PC-3 (cell line): ENCODE data around the gene AQP6.

Experiments used
- CTCF ChIP-seq: fragments of 300-600 bp; sonication (generic); conservative IDR thresholded peaks from 2 replicates; pipeline ENCODE4 v1.5.1; 2017; ENCODE audit warnings: antibody characterized with exemption, low read depth, mild to moderate bottlenecking, low read length
- EZH2 ChIP-seq: fragments of 300-600 bp; sonication (generic); IDR thresholded peaks from one replicate; pipeline ENCODE4 v1.6.1; 2017; ENCODE audit warnings: antibody characterized with exemption, mild to moderate bottlenecking, low read length; ENCODE audit not compliant: unreplicated experiment

GRCh38 chr12:49971141-49971540, 1.6 kb upstream of the AQP6 start:
- no peak for TF ChIP-seq CTCF
- TF ChIP-seq EZH2: no peak
